Measurements from ENCODE around the gene NSUN4. TPM values are rescaled to one million over a fixed set of nuclear protein-coding genes. Genes with fewer than 3 reads are reported as not detected.

NSUN4 gene
- total and polyA plus RNA-seq, 9 of the 15 experiments (the other 6 are each of a cell fraction or from before 2014, with no cell fraction given): 33.4 to 60.2 (median 46.3) TPM

DNA sequence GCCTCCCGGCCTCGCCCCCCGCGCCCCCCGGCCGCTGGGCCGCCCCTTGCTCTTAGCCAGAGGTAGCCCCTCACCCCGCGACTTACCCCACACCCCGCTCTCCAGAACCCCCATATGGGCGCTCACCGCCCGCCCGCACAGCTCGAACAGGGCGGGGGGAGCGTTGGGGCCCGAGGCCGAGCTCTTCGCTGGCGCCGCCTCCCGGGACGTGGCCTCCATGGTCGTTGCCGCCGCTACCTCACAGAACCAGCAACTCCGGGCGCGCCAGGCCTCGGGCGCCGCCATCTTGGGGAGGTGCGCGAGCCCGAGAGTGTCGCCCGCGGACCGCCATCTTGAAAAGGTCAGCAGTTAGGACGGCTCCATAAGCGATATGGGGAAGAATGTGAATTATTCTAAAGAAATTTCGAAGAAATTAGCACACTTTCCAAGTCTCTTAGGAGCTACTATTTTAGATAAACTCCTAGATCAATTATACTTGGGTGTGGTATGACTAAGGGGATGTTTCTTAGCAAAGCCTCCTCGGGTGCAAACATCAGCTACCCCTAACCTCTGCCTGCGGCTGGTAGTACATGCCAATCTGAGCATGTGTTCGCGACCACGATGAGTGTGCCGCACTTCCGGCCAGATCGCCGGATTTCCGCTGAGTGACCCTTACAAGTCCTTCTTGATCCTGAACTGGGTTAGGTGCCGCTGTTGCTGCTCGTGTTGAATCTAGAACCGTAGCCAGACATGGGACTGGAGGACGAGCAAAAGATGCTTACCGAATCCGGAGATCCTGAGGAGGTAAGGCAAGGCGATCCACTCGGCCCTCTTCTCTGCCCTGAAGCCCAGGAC is 37.4 kb upstream of the NSUN4 start, which contains the start of the genes LRRC41 and UQCRH (continued):
- TF ChIP-seq, protein P1, sequence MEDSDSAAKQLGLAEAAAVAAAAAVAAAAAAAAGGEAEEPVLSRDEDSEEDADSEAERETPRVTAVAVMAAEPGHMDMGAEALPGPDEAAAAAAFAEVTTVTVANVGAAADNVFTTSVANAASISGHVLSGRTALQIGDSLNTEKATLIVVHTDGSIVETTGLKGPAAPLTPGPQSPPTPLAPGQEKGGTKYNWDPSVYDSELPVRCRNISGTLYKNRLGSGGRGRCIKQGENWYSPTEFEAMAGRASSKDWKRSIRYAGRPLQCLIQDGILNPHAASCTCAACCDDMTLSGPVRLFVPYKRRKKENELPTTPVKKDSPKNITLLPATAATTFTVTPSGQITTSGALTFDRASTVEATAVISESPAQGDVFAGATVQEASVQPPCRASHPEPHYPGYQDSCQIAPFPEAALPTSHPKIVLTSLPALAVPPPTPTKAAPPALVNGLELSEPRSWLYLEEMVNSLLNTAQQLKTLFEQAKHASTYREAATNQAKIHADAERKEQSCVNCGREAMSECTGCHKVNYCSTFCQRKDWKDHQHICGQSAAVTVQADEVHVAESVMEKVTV (CRISPR knock-in tag; IDR thresholded peaks at IDR 0.05): 0 out of 2 replicates have a peak, but pooled peaks have one; percentile 5
- TF ChIP-seq TCF7L2 (IDR thresholded peaks at IDR 0.05; ENCODE audit: low read depth, low read length) (peak; percentile 95), XRCC5 (IDR thresholded peaks at IDR 0.05; ENCODE audit: low read depth, low read length) (peak; percentile 50; the same call in 1 of the 2 replicates), GABPA (tag; conservative IDR thresholded peaks at IDR 0.05; ENCODE audit: low read depth) (peak; percentile 98), NONO (IDR thresholded peaks at IDR 0.05; ENCODE audit: low read depth in 2 of 2, low read length in 1 of 2) (peak; percentile 93 to 99), ETV6 (IDR thresholded peaks at IDR 0.05; ENCODE audit: borderline replicate concordance in 1 of 2, low read depth in 2 of 2, low read length in 1 of 2) (no peak), ETV6 (CRISPR knock-in tag; IDR thresholded peaks at IDR 0.05; ENCODE audit: borderline replicate concordance) (0 out of 2 replicates have a peak, but pooled peaks have one; percentile 40), FOXJ3 (CRISPR knock-in tag; IDR thresholded peaks at IDR 0.05) (no peak), TCF7 (IDR thresholded peaks at IDR 0.05; ENCODE audit: borderline replicate concordance) (no peak; the same call in 1 of the 2 replicates), ZNF785 (CRISPR knock-in tag; IDR thresholded peaks at IDR 0.05) (no peak), ASH1L (IDR thresholded peaks at IDR 0.05; ENCODE audit: borderline replicate concordance, low read depth, partially characterized antibody) (peak; percentile 95), TEAD1 (CRISPR knock-in tag; IDR thresholded peaks at IDR 0.05) (peak; percentile 63 to 70; a peak in 3 of 4 replicates), HIVEP1 (CRISPR knock-in tag; IDR thresholded peaks at IDR 0.05) (no peak), ZNF212 (CRISPR knock-in tag; IDR thresholded peaks at IDR 0.05) (no peak)
- TF ChIP-seq, protein P2, sequence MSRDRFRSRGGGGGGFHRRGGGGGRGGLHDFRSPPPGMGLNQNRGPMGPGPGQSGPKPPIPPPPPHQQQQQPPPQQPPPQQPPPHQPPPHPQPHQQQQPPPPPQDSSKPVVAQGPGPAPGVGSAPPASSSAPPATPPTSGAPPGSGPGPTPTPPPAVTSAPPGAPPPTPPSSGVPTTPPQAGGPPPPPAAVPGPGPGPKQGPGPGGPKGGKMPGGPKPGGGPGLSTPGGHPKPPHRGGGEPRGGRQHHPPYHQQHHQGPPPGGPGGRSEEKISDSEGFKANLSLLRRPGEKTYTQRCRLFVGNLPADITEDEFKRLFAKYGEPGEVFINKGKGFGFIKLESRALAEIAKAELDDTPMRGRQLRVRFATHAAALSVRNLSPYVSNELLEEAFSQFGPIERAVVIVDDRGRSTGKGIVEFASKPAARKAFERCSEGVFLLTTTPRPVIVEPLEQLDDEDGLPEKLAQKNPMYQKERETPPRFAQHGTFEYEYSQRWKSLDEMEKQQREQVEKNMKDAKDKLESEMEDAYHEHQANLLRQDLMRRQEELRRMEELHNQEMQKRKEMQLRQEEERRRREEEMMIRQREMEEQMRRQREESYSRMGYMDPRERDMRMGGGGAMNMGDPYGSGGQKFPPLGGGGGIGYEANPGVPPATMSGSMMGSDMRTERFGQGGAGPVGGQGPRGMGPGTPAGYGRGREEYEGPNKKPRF (IDR thresholded peaks at IDR 0.05; ENCODE audit: low read depth, low read length): no peak
- TF ChIP-seq, protein P3, sequence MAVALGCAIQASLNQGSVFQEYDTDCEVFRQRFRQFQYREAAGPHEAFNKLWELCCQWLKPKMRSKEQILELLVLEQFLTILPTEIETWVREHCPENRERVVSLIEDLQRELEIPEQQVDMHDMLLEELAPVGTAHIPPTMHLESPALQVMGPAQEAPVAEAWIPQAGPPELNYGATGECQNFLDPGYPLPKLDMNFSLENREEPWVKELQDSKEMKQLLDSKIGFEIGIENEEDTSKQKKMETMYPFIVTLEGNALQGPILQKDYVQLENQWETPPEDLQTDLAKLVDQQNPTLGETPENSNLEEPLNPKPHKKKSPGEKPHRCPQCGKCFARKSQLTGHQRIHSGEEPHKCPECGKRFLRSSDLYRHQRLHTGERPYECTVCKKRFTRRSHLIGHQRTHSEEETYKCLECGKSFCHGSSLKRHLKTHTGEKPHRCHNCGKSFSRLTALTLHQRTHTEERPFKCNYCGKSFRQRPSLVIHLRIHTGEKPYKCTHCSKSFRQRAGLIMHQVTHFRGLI (CRISPR knock-in tag; IDR thresholded peaks at IDR 0.05): no peak
- TF ChIP-seq, protein P4, sequence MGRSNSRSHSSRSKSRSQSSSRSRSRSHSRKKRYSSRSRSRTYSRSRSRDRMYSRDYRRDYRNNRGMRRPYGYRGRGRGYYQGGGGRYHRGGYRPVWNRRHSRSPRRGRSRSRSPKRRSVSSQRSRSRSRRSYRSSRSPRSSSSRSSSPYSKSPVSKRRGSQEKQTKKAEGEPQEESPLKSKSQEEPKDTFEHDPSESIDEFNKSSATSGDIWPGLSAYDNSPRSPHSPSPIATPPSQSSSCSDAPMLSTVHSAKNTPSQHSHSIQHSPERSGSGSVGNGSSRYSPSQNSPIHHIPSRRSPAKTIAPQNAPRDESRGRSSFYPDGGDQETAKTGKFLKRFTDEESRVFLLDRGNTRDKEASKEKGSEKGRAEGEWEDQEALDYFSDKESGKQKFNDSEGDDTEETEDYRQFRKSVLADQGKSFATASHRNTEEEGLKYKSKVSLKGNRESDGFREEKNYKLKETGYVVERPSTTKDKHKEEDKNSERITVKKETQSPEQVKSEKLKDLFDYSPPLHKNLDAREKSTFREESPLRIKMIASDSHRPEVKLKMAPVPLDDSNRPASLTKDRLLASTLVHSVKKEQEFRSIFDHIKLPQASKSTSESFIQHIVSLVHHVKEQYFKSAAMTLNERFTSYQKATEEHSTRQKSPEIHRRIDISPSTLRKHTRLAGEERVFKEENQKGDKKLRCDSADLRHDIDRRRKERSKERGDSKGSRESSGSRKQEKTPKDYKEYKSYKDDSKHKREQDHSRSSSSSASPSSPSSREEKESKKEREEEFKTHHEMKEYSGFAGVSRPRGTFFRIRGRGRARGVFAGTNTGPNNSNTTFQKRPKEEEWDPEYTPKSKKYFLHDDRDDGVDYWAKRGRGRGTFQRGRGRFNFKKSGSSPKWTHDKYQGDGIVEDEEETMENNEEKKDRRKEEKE (IDR thresholded peaks at IDR 0.05; ENCODE audit: borderline replicate concordance in 1 of 2, control insufficient read depth in 1 of 2, low read depth in 2 of 2, low read length in 1 of 2): peak in 1 of 2 experiments; percentile 98; a peak in 2 of 4 replicates
